Lower leg skin (tissue), 3 donors: ENCODE measurements around the gene UHRF1.

Source experiments
- CTCF ChIP-seq, 3 donors: fragments of 450-650 bp; IDR thresholded peaks; one replicate each; pipeline ENCODE4 v1.5.1; 2016; ENCODE audit warnings: antibody characterized with exemption in 3 of 3, mild to moderate bottlenecking in 3 of 3, moderate library complexity in 2 of 3
- POLR2A ChIP-seq, 2 donors: fragments of 450-650 bp; IDR thresholded peaks; one replicate each; pipeline ENCODE4 v1.6.1; 2016 to 2017; ENCODE audit warnings: antibody characterized with exemption in 2 of 2, mild to moderate bottlenecking in 1 of 2, moderate library complexity in 1 of 2

GRCh38 chr19:4984106-4984380 is 74.7 kb downstream of the UHRF1 start:
- TF ChIP-seq CTCF (IDR thresholded peaks at IDR 0.05), result no peak
- TF ChIP-seq POLR2A (IDR thresholded peaks at IDR 0.05), result no peak
